ENCODE data around the gene CD200.

The CD200 gene

DNA sequence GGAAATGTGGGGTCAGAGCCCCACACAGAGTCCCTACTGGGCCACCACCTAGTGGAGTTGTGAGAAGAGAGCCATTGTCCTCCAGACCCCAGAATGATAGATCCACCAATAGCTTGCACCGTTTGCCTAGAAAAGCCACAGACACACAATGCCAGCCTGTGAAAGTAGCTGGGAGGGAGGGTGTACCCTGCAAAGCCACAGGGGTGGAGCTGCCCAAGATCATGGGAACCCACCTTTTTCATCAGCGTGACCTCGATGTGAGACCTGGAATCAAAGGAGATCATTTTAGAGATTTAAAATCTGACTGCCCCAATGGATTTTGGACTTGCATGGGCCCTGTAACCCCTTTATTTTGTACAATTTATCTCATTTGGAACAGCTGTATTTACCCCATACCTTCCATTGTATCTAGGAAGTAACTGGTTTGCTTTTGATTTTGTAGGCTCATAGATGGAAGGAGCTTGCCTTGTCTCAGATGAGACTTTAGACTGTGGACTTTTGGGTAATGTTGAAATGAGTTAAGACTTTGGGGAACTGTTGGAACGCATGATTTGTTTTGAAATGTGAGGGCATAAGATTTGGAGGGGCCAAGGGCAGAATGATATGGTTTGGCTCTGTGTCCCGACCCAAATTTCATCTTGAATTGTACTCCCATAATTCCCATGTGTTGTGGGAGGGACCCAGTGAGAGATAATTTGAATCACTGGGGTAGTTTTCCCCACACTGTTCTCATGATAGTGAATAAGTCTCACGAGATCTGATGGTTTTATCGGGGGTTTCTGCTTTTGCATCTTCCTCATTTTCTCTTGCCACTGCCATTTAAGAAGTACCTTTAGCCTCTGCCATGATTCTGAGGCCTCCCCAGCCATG, 49.0 kb downstream of the CD200 start:
- ChIA-PET POLR2A (no interaction called here), CTCF (no interaction called here)
- TF ChIP-seq TARDBP (IDR thresholded peaks at IDR 0.05): no peak
- no peak for TF ChIP-seq NFRKB (IDR thresholded peaks at IDR 0.05)
- TF ChIP-seq CTBP1 (IDR thresholded peaks at IDR 0.05; ENCODE audit: borderline replicate concordance): no peak
- no peak for TF ChIP-seq PKNOX1 (IDR thresholded peaks at IDR 0.05)
- TF ChIP-seq ARNT (IDR thresholded peaks at IDR 0.05): no peak
- TF ChIP-seq SP1 (IDR thresholded peaks at IDR 0.05): no peak
- no peak for DNase-seq (ENCODE audit: extremely low spot score)

DNA sequence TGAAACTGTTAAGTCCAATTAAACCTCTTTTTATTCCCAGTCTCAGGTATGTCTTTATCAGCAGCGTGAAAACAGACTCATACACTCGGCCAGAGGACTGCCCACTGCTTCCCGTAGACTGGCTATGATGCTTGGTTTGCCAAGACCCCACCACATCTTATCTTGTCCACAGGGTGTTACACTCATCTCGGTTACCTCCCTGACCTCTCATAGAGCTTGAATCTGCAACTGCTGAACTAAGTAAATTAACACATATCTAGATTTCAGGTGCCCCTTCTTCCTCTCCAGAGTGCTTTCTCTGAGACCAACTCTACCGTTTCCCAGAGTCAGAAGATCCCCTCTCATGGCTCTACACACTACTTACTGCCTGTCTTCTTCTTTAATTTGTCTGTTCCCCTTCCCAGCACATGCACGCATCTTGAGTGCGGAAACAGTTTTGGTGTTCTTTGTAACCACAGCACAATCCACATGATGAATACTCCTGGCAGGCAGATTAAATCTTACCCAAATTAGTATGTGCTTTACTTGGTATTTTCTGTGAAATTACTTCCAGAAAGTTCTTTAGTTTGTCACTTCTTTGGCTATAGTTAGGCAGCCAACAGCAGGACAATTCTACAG, 49.7 kb downstream of the CD200 start:
- TF ChIP-seq SP1 (IDR thresholded peaks at IDR 0.05): no peak
- TF ChIP-seq NFRKB (IDR thresholded peaks at IDR 0.05): no peak
- no peak for TF ChIP-seq PKNOX1 (IDR thresholded peaks at IDR 0.05)
- no peak for TF ChIP-seq L3MBTL2 (conservative IDR thresholded peaks at IDR 0.05)
- no peak for TF ChIP-seq ELF4 (IDR thresholded peaks at IDR 0.05)
- TF ChIP-seq ARNT (IDR thresholded peaks at IDR 0.05): no peak
- no peak for TF ChIP-seq FOXM1 (IDR thresholded peaks at IDR 0.05; ENCODE audit: borderline replicate concordance)
- TF ChIP-seq BHLHE40 (IDR thresholded peaks at IDR 0.05; ENCODE audit: borderline replicate concordance): no peak
- no peak for TF ChIP-seq SUZ12 (IDR thresholded peaks at IDR 0.05)
- TF ChIP-seq FOXA1 (IDR thresholded peaks at IDR 0.05): no peak
- TF ChIP-seq FOXK2 (IDR thresholded peaks at IDR 0.05): no peak
- no peak for TF ChIP-seq ZNF384 (IDR thresholded peaks at IDR 0.05)
- TF ChIP-seq TARDBP (IDR thresholded peaks at IDR 0.05): no peak
- no peak for TF ChIP-seq HDGF (IDR thresholded peaks at IDR 0.05; ENCODE audit: borderline replicate concordance)
- TF ChIP-seq LEF1 (IDR thresholded peaks at IDR 0.05; ENCODE audit: borderline replicate concordance): no peak
- TF ChIP-seq CTBP1 (IDR thresholded peaks at IDR 0.05; ENCODE audit: borderline replicate concordance): no peak
- ChIA-PET POLR2A (no interaction called here), CTCF (no interaction called here)
- DNase-seq (ENCODE audit: extremely low spot score): no peak

- DNase-seq (ENCODE audit: extremely low spot score): no peak
- POLR2A ChIA-PET: no interaction called here
- CTCF ChIA-PET: no interaction called here
- no peak for TF ChIP-seq CTBP1 (IDR thresholded peaks at IDR 0.05; ENCODE audit: borderline replicate concordance)
- TF ChIP-seq LEF1 (IDR thresholded peaks at IDR 0.05; ENCODE audit: borderline replicate concordance): no peak
- TF ChIP-seq NFRKB (IDR thresholded peaks at IDR 0.05): no peak
- no peak for TF ChIP-seq ARNT (IDR thresholded peaks at IDR 0.05)
- no peak for TF ChIP-seq ZNF384 (IDR thresholded peaks at IDR 0.05)
- no peak for TF ChIP-seq TARDBP (IDR thresholded peaks at IDR 0.05)
- no peak for TF ChIP-seq BHLHE40 (IDR thresholded peaks at IDR 0.05; ENCODE audit: borderline replicate concordance)
- no peak for TF ChIP-seq HDGF (IDR thresholded peaks at IDR 0.05; ENCODE audit: borderline replicate concordance)
Observed at GRCh38 chr3:112384769-112385168, 51.8 kb downstream of the CD200 start.

DNA sequence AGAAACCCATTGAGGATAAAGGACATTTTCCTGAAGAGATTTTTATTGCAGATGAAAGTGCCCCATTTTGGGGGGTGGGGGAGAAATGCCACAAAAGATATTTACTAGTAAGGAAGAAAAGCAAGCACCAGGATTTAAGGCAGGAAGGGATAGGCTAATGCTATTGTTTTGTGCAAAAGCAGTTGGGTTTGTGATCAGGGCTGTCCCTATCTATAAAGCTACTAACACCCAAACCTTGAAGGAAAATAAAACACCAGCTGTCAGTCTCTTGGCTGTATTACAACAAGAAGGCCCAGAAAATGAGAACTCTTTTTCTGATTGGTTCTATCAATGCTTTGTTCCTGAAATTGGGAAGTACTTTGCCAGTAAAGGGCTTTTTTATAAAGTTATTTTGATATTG, 56.0 kb downstream of the CD200 start:
- POLR2A ChIA-PET: no interaction called here
- CTCF ChIA-PET: no interaction called here
- DNase-seq (ENCODE audit: extremely low spot score): no peak
- TF ChIP-seq ELF4 (IDR thresholded peaks at IDR 0.05) (no peak), HDGF (IDR thresholded peaks at IDR 0.05; ENCODE audit: borderline replicate concordance) (no peak), LEF1 (IDR thresholded peaks at IDR 0.05; ENCODE audit: borderline replicate concordance) (no peak), FOXA1 (IDR thresholded peaks at IDR 0.05) (no peak), TARDBP (IDR thresholded peaks at IDR 0.05) (no peak), NFRKB (IDR thresholded peaks at IDR 0.05) (no peak), FOXK2 (IDR thresholded peaks at IDR 0.05) (no peak), ARNT (IDR thresholded peaks at IDR 0.05) (no peak), BHLHE40 (IDR thresholded peaks at IDR 0.05; ENCODE audit: borderline replicate concordance) (no peak)

- CTCF ChIA-PET: no interaction called here
- POLR2A ChIA-PET: no interaction called here
- TF ChIP-seq TARDBP (IDR thresholded peaks at IDR 0.05) (no peak), PKNOX1 (IDR thresholded peaks at IDR 0.05) (no peak), HDGF (IDR thresholded peaks at IDR 0.05; ENCODE audit: borderline replicate concordance) (no peak), ELF4 (IDR thresholded peaks at IDR 0.05) (no peak), FOXM1 (IDR thresholded peaks at IDR 0.05; ENCODE audit: borderline replicate concordance) (no peak), ARNT (IDR thresholded peaks at IDR 0.05) (no peak), BHLHE40 (IDR thresholded peaks at IDR 0.05; ENCODE audit: borderline replicate concordance) (no peak), FOXA1 (IDR thresholded peaks at IDR 0.05) (no peak), NFRKB (IDR thresholded peaks at IDR 0.05) (no peak)
- no peak for DNase-seq (ENCODE audit: extremely low spot score)
Observed at GRCh38 chr3:112389961-112390360, 57.0 kb downstream of the CD200 start.

Measured in HEK293T (cell line).